Subcutaneous adipose tissue (tissue), 4 donors: Measurements from ENCODE around the gene PEX10. TPM values are rescaled to one million over a fixed set of nuclear protein-coding genes. Genes with fewer than 3 reads are reported as not detected.

Source experiments
- CTCF ChIP-seq: fragments of 450-650 bp; IDR thresholded peaks from one replicate; pipeline ENCODE4 v1.5.1; 2016; ENCODE audit warnings: low read depth, mild to moderate bottlenecking, control low read depth, antibody characterized with exemption, moderate library complexity
- total RNA-seq, 4 donors: library from RNA; depleted of rRNA; stranded (reverse); fragments of >200 nt; gene quantifications; one replicate each; pipeline ENCODE4 v1.1.0, GENCODE V29; 2016

Gene PEX10
- total RNA-seq, result 10 to 100 TPM; 16.0 to 45.0 (median 27.3) TPM

GRCh38 chr1:2412395-2412772 is at the start of gene PEX10:
PEX10 (minus strand) TSS chr1:2412564; CDS start chr1:2412502, 62 bp downstream.
- TF ChIP-seq CTCF, result no peak

- no peak for TF ChIP-seq CTCF
Measured at GRCh38 chr1:2460996-2461751, 48.8 kb upstream of the PEX10 start.

GRCh38 chr1:2460203-2460602 is 47.8 kb upstream of the PEX10 start:
- TF ChIP-seq CTCF, result no peak

GRCh38 chr1:2459757-2460156 is 47.4 kb upstream of the PEX10 start:
- TF ChIP-seq CTCF, result no peak

GRCh38 chr1:2458687-2459086 is 46.3 kb upstream of the PEX10 start:
- no peak for TF ChIP-seq CTCF

GRCh38 chr1:2457444-2457843 is 45.1 kb upstream of the PEX10 start:
- no peak for TF ChIP-seq CTCF

GRCh38 chr1:2455757-2456156 is 43.4 kb upstream of the PEX10 start:
- no peak for TF ChIP-seq CTCF
